GM18502 (cell line): ENCODE measurements around the gene PACSIN2.

ENCODE experiments used
- ATAC-seq: cut with Tn5 transposase; IDR thresholded peaks from one replicate; pipeline ENCODE4 v1.9.1; 2021; ENCODE audit warnings: mild to moderate bottlenecking; ENCODE audit not compliant: unreplicated experiment, poor library complexity

PACSIN2 gene

DNA sequence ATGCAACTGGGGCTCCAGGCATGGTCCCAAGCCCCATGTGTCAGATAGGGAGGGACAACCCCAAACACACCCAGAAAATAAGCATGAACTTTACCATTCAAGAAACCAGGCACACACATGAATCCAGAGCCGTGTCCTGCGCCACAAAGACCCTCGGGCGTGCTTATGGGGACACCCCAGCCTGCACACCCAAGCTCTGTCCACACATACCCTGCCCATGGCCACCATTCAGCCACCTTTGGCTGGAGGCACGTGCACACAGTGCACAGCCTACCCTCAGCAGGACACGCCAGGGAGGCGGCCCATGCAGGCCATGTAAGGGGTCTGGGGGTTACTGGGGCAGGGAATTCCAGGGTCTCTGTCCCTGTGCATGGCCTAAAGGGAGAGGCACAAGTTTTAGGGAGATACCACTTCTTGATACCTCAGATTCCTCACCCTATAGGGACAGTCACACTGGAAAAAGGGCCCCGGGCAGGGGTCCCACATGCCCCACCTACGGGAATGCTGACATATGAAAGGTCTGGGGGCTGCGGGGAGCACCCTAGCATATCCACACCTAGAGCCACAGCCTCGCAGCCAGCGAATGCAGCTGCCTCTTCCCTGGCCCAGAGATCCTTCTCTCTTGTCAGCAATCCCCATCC is 20.6 kb downstream of the PACSIN2 start:
- no peak for ATAC-seq

DNA sequence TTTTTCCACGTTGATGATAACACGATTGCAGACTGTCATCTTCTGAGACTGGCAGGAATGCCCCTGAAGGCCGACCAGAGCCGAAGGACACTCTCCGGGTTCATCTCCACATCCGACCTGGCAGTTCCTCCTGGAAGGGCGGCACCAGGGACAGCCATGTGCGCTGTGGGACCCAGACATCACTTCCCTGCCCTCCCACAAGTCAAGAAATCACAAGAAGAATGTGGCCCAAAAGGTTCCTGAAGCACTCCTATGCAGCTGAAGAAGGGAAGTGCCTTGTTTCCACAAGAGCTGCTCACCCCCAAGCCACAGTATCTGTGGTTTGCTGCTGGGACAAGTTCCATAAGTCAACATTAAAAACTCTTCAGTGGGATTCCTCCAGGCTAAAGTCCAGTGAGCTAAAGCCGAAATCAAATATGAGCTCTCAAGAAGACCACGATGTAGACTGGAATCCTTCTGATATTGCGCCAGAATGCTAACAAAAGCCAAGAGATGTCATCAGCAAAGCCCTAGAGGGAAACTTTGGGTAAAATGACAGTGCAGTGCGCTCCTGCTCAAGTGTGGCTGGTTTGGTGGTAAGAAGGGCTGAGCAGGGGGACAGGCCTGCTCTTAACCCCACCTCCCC is 21.2 kb downstream of the PACSIN2 start:
- no peak for ATAC-seq

- no peak for ATAC-seq
Measured at GRCh38 chr22:42992886-42993479, 22.0 kb downstream of the PACSIN2 start.

- ATAC-seq, result no peak
Measured at GRCh38 chr22:42992092-42992491, 22.9 kb downstream of the PACSIN2 start.

GRCh38 chr22:42991010-42991651 is 23.8 kb downstream of the PACSIN2 start:
- no peak for ATAC-seq

DNA sequence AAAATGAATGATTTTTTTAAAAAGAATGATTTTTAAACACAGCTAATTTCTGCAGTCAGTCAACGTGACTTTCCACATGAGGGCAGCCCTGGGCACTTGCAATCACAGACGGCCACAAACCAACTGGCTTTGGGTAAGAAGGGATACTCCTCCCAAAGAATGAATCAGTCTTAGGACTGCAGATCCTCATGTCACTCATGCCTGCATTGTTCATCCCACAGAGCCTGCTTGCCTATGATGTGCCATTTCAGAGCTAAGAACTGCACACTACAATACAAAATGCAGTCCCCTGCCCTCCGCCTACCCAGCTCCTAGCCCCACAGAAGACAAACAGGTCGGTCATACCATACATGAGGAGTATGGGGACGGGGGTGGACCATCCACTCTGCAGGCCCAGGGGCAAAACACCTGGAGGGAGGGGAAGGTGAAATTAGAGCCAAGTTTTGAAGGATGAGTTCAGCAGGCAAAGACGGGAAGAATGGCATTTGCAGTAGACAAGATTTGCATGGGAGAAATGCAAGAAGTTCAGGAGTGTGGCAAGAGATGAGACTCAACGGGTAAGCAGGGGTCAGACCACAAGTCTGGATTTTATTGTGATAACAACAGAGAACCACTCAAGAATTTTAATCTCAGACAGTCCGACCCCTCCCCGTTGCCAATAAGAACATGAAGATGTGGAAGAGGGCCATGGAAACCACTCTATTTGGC is 24.7 kb downstream of the PACSIN2 start:
- ATAC-seq, result no peak

DNA sequence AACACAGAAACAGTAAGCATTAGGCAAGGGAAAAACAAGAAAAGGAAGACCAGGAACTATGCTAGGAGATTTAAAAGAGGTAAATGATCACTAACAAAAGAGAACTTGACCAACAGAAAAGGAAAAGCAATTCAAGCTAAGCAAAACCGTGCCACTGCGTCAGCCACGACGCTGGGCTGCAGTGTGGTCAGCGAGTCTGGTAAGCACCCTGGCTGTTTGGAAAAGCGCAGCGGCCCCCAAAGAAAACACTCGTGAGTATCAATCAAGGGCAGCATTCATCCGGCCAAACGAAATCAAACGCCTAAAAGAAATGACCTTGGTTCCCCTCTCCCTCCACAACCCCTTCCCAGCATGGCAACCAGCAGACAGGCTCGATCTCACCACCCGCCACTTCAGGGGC is 28.8 kb downstream of the PACSIN2 start:
- ATAC-seq, result no peak

DNA sequence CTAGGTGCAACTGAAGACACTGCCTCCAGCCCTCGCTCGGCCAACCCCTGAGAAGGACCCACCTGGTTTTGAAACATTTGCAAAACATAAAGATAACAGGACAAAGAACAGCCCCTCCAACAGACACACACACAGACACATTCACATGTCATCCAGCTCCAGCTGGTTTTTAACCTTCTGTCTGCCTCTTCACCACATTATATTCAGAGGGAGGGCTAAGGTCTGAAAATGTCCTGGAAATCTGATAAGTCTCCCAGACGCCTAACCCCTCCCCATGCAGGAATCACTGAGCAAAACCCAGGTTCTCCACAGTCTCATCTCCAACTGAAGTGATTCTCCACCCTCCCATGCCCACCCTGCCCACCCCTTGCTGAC is 29.4 kb downstream of the PACSIN2 start:
- no peak for ATAC-seq

DNA sequence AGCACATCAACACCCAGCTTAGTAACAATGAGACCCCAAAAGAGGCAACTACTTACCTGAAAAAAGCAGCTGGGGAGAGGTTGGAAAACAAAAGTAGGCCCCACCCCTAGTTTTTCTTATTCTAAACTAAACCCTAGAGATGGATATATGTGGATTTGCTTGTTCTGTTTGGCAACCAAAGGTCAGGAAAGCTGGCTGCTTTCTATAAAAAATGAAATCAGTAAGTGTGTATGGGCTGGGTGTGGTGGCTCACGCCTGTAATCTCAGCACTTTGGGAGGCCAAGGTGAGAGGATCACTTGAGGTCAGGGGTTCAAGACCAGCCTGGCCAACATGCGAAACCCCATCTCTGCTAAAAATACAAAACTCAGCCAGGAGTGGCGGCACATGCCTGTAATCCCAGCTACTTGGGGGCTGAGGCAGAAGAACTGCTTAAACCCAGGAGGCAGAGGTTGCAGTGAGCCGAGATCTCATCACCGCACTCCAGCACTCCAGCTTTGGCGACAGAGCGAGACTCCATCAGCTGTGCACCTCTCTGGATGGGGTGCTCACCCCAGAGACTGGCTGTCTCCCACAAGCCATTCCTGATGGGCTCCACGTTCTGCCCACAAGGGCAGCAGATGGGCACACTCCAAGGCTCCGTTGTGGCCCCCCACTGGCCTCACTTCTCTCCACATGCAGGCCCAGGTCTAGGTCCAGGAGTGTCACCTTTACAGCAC is 30.0 kb downstream of the PACSIN2 start:
- ATAC-seq, result no peak

- ATAC-seq, result no peak
Measured at GRCh38 chr22:42984397-42984796, 30.6 kb downstream of the PACSIN2 start.

DNA sequence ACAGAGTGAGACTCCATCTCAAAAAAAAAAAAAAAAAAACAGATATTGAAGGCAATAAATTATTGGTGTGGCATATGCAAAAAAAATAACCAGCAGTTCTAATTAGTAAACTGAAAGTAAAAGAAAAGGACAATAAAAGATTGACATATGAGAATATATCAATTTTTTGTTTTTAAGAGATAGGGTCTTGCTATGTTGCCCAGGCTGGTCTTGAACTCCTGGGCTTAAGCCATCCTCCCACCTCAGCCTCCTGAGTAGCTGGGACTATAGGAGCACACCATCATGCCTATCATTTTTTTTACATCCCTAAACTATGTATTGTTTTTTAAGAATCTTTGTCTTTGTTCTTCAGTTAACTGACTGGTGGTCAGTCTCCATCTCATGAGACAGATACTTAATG is 31.5 kb downstream of the PACSIN2 start:
- ATAC-seq, result no peak

GRCh38 chr22:42979606-42980005 is 35.3 kb downstream of the PACSIN2 start:
- ATAC-seq, result no peak

- ATAC-seq, result no peak
Measured at GRCh38 chr22:42978453-42979103, 36.4 kb downstream of the PACSIN2 start.

DNA sequence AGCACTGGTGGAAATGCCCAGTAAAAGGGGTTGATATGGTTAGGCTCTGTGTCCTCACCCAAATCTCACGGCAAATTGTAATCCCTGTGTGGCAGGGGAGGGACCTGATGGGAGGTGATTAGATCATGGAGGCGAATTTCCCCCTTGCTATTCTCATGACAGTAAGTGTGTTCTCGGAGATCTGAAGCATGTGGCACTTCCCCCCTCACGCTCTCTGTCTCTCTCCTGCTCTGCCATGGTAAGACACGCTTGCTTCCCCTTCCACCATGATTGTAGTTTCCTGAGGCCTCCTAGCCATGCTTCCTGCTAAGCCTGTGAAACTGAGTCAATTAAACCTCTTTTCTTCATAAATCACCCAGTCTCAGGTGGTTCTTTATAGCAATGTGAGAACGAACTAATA is 37.4 kb downstream of the PACSIN2 start:
- no peak for ATAC-seq

- ATAC-seq, result no peak
Measured at GRCh38 chr22:42976217-42976933, 38.6 kb downstream of the PACSIN2 start.

GRCh38 chr22:42974223-42974622 is 40.7 kb downstream of the PACSIN2 start:
- no peak for ATAC-seq

DNA sequence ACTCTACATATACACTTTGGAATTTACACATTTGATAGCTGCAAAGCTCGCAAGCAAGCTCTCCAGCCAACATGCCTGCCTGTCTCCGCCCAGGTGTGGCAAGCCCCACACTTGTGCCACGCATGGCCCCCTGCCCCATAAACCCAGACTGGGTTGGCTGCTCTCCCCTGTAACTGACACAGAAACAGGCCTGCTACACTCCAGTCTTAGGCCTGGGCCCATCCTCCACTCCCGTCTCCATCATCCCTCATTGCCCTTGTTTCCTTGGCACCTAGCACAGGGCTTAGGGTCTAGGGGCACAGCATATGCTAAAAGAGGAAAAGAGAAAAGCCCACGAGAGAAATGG is 41.4 kb downstream of the PACSIN2 start:
- ATAC-seq, result no peak

DNA sequence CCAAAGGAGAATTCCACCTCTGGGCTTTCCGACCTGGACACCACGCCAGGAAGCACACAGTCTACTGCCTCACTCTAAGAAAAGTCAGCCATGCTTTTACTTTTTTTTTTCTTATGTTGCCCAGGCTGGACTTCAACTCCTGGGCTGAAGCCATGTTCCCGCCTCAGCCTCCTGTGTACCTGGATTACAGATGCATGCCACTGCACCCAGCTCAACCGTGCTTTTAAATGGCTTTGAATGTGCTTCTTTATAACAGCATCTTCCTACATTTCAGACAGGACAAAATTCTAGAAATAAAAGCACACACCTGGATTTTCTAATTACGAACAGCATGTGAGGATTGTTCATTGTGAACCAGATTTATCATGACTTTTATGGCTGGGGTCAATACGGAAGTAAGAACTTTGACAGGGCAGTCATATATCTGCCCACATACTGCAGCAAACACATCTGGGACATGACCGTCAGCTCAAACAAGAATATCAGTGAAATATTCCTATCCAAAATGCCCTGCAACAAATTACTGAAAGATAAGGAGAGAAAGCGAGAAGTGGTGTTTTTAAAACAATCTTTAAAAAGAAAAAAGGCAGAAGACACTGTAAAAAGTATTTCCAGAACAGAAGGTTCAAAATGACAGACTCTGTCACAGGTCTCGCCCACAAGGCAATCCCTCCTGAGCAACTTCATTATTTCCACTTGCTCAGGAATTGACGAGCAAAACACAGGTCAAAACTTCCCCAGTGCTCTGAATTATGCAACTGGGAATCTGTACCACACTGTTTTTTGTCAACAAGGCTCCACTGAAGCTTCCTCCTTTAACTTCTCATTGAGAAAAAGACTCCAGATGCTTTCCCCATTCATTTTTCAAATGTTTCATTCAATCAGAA is 42.1 kb downstream of the PACSIN2 start:
- no peak for ATAC-seq
